Measurements from ENCODE around the gene HSDL2.
"Not testable (repeated sequence)": the region's sequence is repeated elsewhere in the genome, so short reads cannot be mapped to it uniquely, and the experiment has no call there.

Gene HSDL2

GRCh38 chr9:112401175-112401815, 21.4 kb downstream of the HSDL2 start:
- DNase-seq, result no peak

GRCh38 chr9:112403614-112404201, 23.8 kb downstream of the HSDL2 start:
- DNase-seq, result no peak

- DNase-seq, result no peak
Measured at GRCh38 chr9:112404508-112404932, 24.6 kb downstream of the HSDL2 start.

- DNase-seq, result no peak
Measured at GRCh38 chr9:112408275-112408674, 28.4 kb downstream of the HSDL2 start.

DNA sequence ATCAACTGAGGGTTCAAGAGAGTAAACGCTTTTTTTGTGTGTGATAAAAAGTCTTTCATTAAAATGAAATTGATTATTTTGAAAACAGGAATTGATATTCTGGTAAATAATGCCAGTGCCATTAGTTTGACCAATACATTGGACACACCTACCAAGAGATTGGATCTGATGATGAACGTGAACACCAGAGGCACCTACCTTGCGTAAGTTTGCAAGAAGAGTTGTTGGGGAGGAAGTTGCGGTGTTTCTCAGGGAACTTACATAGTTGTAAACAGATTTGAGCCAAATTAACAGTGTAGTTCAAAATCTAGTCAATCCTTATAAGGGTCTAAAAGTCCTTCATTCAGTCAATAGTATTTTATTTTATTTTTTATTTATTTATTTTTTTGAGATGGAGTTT, 28.9 kb downstream of the HSDL2 start:
- DNase-seq, result no peak

- no peak for DNase-seq
Measured at GRCh38 chr9:112409758-112410157, 29.9 kb downstream of the HSDL2 start.

- no peak for DNase-seq
Measured at GRCh38 chr9:112411626-112412027, 31.7 kb downstream of the HSDL2 start.

- not testable (repeated sequence) for DNase-seq
Measured at GRCh38 chr9:112413728-112414127, 33.8 kb downstream of the HSDL2 start.

- DNase-seq, result no peak
Measured at GRCh38 chr9:112420208-112420607, 40.3 kb downstream of the HSDL2 start.

- no peak for DNase-seq
Measured at GRCh38 chr9:112421771-112422222, 41.9 kb downstream of the HSDL2 start.

DNA sequence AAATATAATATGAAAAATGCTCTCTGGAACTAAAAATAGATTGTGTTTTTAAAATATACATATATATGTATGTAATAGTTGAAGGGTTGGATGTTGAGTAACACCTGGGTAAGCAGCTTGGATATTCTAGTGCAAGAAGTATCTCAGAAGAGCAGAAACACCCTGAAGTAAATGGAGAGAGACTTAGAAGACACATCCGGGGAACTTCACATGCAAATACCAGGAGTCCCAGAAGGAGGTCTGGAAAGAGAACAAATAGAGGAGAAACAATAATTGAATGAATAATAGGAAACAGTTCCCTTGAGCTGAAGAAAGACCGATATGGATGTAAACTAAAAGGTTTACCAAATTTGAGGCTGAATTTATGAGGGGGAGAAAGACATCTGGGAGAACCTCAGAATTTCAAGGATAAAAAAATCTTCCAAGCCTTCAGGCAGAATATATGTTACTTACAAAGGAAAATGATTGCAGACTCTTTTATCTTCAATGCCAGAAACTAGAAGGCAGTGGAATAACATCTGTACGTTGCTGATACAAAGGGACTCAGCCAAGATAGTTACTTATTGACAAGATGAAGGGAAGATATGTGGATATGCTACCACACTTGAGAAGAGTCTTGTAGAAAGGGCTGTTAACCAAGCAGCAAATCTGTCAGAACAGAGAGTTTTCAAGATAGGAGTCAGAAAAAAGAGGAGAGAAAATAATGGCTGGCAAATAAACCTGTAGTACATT, 42.7 kb downstream of the HSDL2 start:
- no peak for DNase-seq

GRCh38 chr9:112430006-112430522, 50.2 kb downstream of the HSDL2 start:
- DNase-seq, result no peak

- DNase-seq, result no peak
Measured at GRCh38 chr9:112433499-112434392, 53.8 kb downstream of the HSDL2 start.

DNA sequence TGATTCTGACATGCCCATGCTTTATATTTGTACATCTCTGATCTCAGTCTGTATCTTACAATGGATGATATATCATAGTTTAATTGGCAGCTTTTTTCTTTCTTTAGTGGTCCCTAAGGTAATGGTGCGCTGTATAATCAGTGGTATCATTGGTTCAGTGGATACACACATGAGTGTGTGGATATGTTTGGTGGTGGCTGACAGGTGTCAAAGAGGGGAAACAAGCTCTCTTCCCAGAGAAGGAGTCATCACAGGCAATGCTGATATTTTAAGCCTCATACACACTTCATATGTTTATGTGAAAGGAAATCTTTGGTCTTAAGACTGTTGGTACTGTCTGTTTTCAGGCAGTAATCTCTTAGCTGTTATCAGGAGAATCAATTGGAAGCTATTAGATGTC, 54.6 kb downstream of the HSDL2 start:
- no peak for DNase-seq

DNA sequence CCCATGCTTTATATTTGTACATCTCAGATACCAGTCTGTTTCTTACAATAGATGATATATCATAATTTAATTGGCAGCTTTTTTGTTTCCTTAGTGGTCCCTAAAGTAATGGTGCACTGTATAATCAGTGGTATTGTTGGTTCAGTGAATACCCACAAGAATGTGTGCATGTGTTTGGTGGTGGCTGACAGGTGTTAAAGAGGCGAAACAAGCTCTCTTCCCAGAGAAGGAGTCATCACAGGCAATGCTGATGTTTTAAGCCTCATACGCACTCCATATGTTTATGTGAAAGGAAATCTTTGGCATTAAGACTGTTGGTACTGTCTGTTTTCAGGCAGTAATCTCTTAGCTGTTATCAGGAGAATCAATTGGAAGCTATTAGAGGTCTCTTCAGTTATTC, 57.5 kb downstream of the HSDL2 start:
- DNase-seq, result no peak

GRCh38 chr9:112439171-112439570, 59.3 kb downstream of the HSDL2 start:
- no peak for DNase-seq

GRCh38 chr9:112439825-112440224, 59.9 kb downstream of the HSDL2 start:
- no peak for DNase-seq

GRCh38 chr9:112443200-112443599, 63.3 kb downstream of the HSDL2 start:
- DNase-seq, result peak; percentile 9 to 45

DNA sequence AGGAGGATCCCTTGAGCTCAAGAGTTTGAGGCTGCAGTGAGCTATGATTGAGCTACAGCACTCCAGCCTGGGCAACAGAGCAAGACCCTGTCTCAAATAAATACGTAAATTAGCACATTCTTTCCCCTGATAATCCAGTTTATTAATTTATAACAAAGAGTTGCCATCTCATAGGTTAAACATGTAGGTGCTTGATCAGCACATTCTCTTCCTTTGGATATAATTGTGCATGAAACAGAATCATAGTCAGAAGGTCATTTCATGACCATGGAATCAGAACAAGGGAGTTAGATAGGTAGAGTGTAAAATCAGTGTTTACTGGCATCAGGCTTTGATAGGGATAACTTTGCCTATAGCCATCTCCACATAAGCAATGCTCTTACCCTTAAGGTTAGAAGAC, 63.7 kb downstream of the HSDL2 start:
- DNase-seq, result no peak

DNA sequence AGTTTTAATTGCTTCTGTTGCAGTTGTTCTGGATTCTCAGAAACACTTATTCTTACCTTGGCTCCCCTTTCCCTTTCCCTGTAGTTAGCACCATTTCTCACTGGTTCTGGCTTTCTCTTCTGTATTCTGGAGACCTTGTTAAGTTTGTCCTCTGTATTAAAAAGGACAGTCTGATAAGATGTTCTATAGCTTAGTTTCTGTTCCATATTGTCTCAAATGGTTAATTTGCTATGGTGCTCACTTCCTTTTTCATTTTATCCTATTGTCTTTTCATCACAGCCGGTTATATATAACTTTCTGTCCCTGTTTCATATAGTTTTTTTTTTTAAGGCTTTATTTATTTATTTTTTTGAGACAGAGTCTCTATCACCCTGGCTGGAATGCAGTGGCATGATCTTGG, 65.3 kb downstream of the HSDL2 start:
- no peak for DNase-seq

DNA sequence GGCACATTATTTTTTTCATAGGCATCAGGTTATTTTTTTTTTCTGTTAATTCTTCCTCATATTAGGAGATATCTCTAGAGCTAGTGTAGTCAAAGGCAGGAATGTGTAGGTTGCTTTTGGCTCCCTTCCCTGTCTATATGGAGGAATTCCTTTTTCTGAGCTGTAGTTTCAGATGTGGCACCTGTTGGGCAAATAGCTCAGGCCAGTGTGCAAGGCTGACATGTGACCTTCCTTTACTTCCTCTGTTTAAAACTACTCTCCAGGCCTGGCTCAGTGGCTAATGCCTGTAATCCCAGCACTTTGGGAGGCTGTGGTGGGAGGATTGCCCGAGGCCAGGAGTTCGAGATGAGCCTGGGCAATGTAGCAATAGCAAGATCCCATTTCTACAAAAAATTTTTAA, 66.2 kb downstream of the HSDL2 start:
- no peak for DNase-seq

GRCh38 chr9:112446526-112446925, 66.6 kb downstream of the HSDL2 start:
- DNase-seq, result no peak

DNA sequence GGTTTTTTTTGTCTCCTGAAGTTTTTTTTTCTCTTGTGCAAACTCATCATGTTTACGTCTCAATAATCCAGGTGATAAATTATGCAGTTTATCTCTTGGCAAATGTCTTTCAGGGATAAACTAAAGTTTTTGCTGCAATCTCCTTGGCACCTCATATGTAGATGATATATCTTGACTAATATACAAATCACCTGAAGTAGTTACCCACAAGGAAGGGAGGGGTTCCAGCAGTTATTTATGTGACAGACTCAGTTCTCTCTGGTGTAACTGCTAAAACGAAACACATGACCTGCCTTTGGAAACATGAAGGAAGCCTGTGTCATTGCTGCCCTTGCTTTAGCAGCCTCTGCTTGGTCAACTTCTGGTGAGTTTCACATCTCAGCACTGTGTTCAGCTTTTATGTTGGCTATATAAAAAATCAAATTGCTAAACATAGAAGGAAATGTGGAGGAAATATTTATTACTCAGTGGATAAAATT, 67.4 kb downstream of the HSDL2 start:
- no peak for DNase-seq
